GM19025 (cell line): ENCODE data around the gene CENPN.

Experiments
- ATAC-seq: cut with Tn5 transposase; IDR thresholded peaks from one replicate; pipeline ENCODE4 v1.9.1; 2021; ENCODE audit warnings: mild to moderate bottlenecking, low read depth, moderate library complexity; ENCODE audit not compliant: unreplicated experiment

The CENPN gene

DNA sequence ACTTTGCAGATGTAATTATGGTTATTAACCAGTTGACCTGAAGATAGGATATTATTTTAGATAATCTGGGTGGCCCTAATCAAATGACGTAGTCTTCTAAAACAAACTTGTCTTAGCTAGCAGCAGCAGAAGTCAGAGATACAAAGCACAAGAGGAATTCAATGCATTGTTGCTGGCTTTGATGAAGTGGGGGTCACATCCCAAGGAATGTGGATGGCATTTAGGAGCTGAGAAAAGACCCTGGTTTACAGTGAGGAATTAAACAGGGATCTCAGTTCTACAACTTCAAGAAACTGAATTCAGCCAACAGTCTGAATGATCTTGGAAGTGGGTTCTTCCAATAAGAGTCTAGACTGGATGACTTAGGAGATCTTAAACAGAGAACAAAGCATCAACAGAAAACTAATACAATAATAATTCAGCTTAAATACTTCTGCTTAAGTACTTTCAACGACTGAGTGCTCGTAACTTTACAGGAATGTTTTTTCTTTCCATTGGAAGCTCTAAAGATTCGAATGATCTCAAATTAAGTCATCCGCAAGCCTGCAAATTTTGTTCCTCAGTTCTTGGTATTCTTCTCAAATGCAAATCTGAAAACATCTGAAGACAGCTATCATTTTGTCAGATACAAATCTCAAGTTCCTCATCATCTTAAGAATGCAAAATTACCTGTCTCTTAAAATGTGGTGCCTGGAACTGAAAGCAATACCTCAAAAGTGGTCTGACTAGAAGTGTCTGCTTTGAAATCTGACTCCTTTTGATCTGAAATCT lies 66.7 kb downstream of the CENPN start:
- no peak for ATAC-seq

DNA sequence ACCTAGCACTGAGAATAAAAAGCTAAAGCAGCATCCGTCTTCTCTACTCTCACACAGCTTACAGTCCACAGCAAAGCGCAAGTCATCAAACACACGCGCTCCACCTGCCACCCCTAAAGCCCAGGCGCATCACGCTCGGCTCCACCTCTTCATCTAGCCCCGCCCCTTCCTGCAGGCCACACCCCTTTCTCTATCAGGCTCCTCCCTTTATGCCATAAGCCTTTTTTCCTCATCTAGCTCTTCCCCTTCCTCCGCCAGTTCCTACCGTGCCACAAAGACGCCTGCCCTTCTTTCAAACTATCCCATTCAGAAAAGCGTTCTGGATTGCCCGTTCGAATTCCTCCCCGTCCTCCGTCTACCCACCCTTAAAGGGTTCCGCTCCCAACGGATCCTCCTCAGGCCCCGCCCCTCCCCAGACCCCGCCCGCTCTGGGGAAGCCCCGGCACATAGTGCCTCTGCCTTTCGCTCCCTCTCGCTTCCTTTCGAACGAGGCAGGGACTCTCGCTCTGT lies 69.6 kb downstream of the CENPN start:
- peak; percentile 83 for ATAC-seq

DNA sequence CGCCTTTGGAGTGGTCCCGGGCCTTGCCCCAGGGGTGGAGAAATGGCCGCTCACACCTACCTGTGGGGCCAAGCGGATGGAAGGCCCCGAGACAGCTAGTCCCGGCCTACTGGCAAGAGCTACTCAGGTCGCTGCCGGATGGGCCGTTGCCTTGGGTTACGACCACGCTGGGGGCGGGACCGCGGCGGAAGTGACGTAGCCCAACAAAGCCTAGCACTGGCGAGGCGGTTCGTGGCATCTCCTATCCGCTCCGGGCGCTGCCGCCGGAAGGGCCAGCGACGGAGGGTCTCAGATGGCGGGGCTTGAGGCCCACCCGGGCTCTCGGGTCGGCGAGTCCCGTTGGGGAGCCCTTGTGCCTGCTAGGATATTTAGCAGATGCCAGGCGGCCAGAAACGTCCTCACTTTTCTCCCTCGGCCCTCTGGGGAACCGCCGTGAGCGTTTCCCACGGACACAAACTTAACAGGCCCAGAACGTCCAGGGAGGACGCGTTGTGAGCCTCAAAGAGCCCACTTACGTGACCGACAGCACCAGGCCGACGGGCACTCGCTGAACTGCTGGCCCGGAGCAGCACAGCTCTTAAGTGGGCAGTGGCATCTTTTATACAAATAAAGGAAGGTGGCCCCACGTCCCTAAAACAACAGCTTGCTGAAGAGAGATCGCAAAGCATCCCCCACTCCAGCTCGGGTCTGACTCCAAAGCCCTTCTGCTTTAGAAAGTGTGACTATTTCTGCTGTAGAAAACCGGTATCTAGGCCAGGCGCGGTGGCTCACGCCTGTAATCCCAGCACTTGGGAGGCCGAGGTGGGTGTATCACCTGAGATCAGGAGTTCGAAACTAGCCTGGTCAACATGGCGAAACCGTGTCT lies 70.3 kb downstream of the CENPN start, which contains the start of gene C16orf46:
C16orf46 (minus strand) TSS at position 163 of the 865 bp plus-strand sequence. CDS start 13,283 bp downstream, outside the sequence.
- ATAC-seq, result peak; percentile 97

GRCh38 chr16:81080233-81080632 lies 73.2 kb downstream of the CENPN start:
- ATAC-seq, result no peak

DNA sequence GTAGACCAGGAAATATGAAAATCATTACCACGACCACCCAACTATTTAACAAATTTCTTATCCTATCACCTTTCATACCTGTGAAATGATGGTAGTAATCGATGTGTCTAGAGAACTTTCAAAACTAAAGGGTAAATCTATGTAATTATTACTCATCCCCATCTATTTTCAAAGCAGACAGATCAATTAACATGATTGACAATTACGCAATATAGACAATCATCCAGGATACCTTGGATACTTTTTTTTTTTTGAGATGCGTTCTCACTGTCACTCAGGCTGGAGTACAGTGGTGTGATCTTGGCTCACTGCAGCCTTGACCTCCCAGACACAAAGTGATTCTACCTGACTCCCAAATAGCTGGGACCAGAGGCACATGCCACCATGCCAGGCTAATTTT lies 74.0 kb downstream of the CENPN start:
- no peak for ATAC-seq
